Skeletal muscle tissue (tissue), 4 donors: Measurements from ENCODE around the gene SAMD7. TPM values are rescaled to one million over a fixed set of nuclear protein-coding genes. Genes with fewer than 3 reads are reported as not detected.

Experiments
- H3K27ac ChIP-seq: one replicate; pipeline ENCODE4 v1.7.0; 2013; ENCODE audit warnings: mild to moderate bottlenecking, low read depth, low read length, inconsistent platforms
- H3K27me3 ChIP-seq, 3 donors: one replicate each; pipeline ENCODE4 v1.7.0; 2013; ENCODE audit warnings: low read length in 3 of 3; ENCODE audit not compliant: control insufficient read depth in 3 of 3, insufficient read depth in 3 of 3
- H3K36me3 ChIP-seq, 3 donors: one replicate each; pipeline ENCODE4 v1.7.0; 2013; ENCODE audit warnings: low read length in 3 of 3; ENCODE audit not compliant: control insufficient read depth in 3 of 3, insufficient read depth in 3 of 3
- H3K4me1 ChIP-seq, 3 donors: one replicate each; pipeline ENCODE4 v1.7.0; 2013; ENCODE audit warnings: low read length in 3 of 3, mild to moderate bottlenecking in 3 of 3; ENCODE audit not compliant: control insufficient read depth in 3 of 3, insufficient read depth in 3 of 3
- H3K4me3 ChIP-seq, 3 donors: one replicate each; pipeline ENCODE4 v1.7.0; 2013; ENCODE audit warnings: low read length in 3 of 3
- H3K9ac ChIP-seq, 3 donors: one replicate each; pipeline ENCODE4 v1.7.0; 2013; ENCODE audit warnings: low read length in 3 of 3, mild to moderate bottlenecking in 3 of 3, moderate library complexity in 2 of 3, low read depth in 1 of 3
- H3K9me3 ChIP-seq, 3 donors: one replicate each; pipeline ENCODE4 v1.7.0; 2013; ENCODE audit warnings: low read length in 3 of 3; ENCODE audit not compliant: control insufficient read depth in 3 of 3
- total RNA-seq: library from RNA; depleted of rRNA; stranded (reverse); fragments of >200 nt; gene quantifications from one replicate; pipeline ENCODE4 v1.2.3, GENCODE V29; 2014
- donor health status: Osteomylitis.

The SAMD7 gene
- total RNA-seq, 1 donor from 2014 or later = not detected

- H3K27me3 ChIP-seq = no peaks in the 10 kb centered on the region
These were observed 52.8 kb downstream of the SAMD7 start for GRCh38 chr3:169964176-169964575.

GRCh38 chr3:169965562-169966427 is 54.4 kb downstream of the SAMD7 start:
- Histone ChIP-seq H3K27ac (peak overlapping the region; percentile 89), H3K36me3 (peaks cover 2 to 3% (median 3%) of the 10 kb centered on the region in 3 donors), H3K9me3 (no peaks in the 10 kb centered on the region), H3K9ac (peak overlapping the region; percentile 90 to 95 (median 94)), H3K4me3 (peak overlapping the region; percentile 89 to 93 (median 93)), H3K4me1 (peaks cover 11 to 28% (median 20%) of the 10 kb centered on the region in 3 donors), H3K27me3 (no peaks in the 10 kb centered on the region)

More at GRCh38 chr3:169964176-169964575, 52.8 kb downstream of the SAMD7 start:
- no peak overlapping the region for H3K4me3 ChIP-seq
- H3K9ac ChIP-seq = no peak overlapping the region
- no peak overlapping the region for H3K27ac ChIP-seq
- peaks cover 11 to 22% (median 15%) of the 10 kb centered on the region in 3 donors for H3K4me1 ChIP-seq
- no peaks in the 10 kb centered on the region for H3K9me3 ChIP-seq
- H3K36me3 ChIP-seq = no peaks in the 10 kb centered on the region

GRCh38 chr3:169966428-169966950 is 55.1 kb downstream of the SAMD7 start, which contains the start of gene SEC62:
Gene SEC62, plus strand, starts transcription at chr3:169966807. Its CDS starts 16 bp downstream, at chr3:169966823.
- peak within 1 kb of the TSS; percentile 90 to 95 (median 94) for H3K9ac ChIP-seq
- no peaks in the 10 kb centered on the region for H3K27me3 ChIP-seq
- H3K36me3 ChIP-seq = peaks cover 2 to 7% (median 3%) of the 10 kb centered on the region in 3 donors
- no peaks in the 10 kb centered on the region for H3K9me3 ChIP-seq
- H3K4me1 ChIP-seq = peaks cover 11 to 28% (median 20%) of the 10 kb centered on the region in 3 donors
- peak within 1 kb of the TSS; percentile 89 to 93 (median 93) for H3K4me3 ChIP-seq
- H3K27ac ChIP-seq = peak within 1 kb of the TSS; percentile 89

- Histone ChIP-seq H3K4me1 (peaks cover 11 to 28% (median 20%) of the 10 kb centered on the region in 3 donors), H3K36me3 (peaks cover 2 to 7% (median 3%) of the 10 kb centered on the region in 3 donors), H3K27ac (peak overlapping the region; percentile 89), H3K9me3 (no peaks in the 10 kb centered on the region), H3K9ac (peak overlapping the region; percentile 90 to 95 (median 94)), H3K4me3 (peak overlapping the region; percentile 89 to 93 (median 93)), H3K27me3 (no peaks in the 10 kb centered on the region)
These were observed 55.9 kb downstream of the SAMD7 start for GRCh38 chr3:169966951-169967915.

GRCh38 chr3:169968224-169968885 is 57.0 kb downstream of the SAMD7 start:
- H3K4me3 ChIP-seq = peak overlapping the region in 1 of 3 donors; percentile 93
- peaks cover 2 to 7% (median 3%) of the 10 kb centered on the region in 3 donors for H3K36me3 ChIP-seq
- H3K27me3 ChIP-seq = no peaks in the 10 kb centered on the region
- H3K9ac ChIP-seq = peak overlapping the region; percentile 25 to 57 (median 51)
- H3K4me1 ChIP-seq = peaks cover 11 to 28% (median 20%) of the 10 kb centered on the region in 3 donors
- H3K27ac ChIP-seq = no peak overlapping the region
- no peaks in the 10 kb centered on the region for H3K9me3 ChIP-seq

GRCh38 chr3:169969174-169970095 is 58.1 kb downstream of the SAMD7 start:
- Histone ChIP-seq H3K9me3 (no peaks in the 10 kb centered on the region), H3K4me3 (no peak overlapping the region), H3K27me3 (no peaks in the 10 kb centered on the region), H3K27ac (no peak overlapping the region), H3K4me1 (peaks cover 11 to 28% (median 20%) of the 10 kb centered on the region in 3 donors), H3K36me3 (peaks cover 2 to 7% (median 3%) of the 10 kb centered on the region in 3 donors), H3K9ac (peak overlapping the region in 1 of 3 donors; percentile 15)

- peaks cover 11 to 27% (median 19%) of the 10 kb centered on the region in 3 donors for H3K4me1 ChIP-seq
These were observed 59.5 kb downstream of the SAMD7 start for GRCh38 chr3:169970847-169971246.

GRCh38 chr3:169971522-169971921 is 60.1 kb downstream of the SAMD7 start:
- Histone ChIP-seq H3K4me3 (no peak overlapping the region), H3K36me3 (peaks cover 6 to 15% (median 8%) of the 10 kb centered on the region in 3 donors), H3K27ac (no peak overlapping the region), H3K9me3 (no peaks in the 10 kb centered on the region), H3K27me3 (no peaks in the 10 kb centered on the region), H3K9ac (no peak overlapping the region), H3K4me1 (peaks cover 7 to 23% (median 13%) of the 10 kb centered on the region in 3 donors)

More at GRCh38 chr3:169970847-169971246, 59.5 kb downstream of the SAMD7 start:
- H3K9ac ChIP-seq = no peak overlapping the region
- no peaks in the 10 kb centered on the region for H3K27me3 ChIP-seq
- H3K36me3 ChIP-seq = peaks cover 2 to 11% (median 3%) of the 10 kb centered on the region in 3 donors
- H3K9me3 ChIP-seq = no peaks in the 10 kb centered on the region
- no peak overlapping the region for H3K27ac ChIP-seq
- no peak overlapping the region for H3K4me3 ChIP-seq
